ENCODE results near the gene RIMBP2. TPM values are rescaled to one million over a fixed set of nuclear protein-coding genes. Genes with fewer than 3 reads are reported as not detected.

RIMBP2 gene
- total and polyA plus RNA-seq, 2 donors (not counting 1 experiment from before 2014, with no cell fraction given): 0.17 TPM; not detected in 1

GRCh38 chr12:130661059-130661458, 55.0 kb downstream of the RIMBP2 start:
- no peak for TF ChIP-seq EZH2 (IDR thresholded peaks at IDR 0.05; ENCODE audit: low read length, missing control alignments)
- no peak for TF ChIP-seq CTCF (conservative IDR thresholded peaks at IDR 0.05 in 1 of 2, IDR thresholded peaks at IDR 0.05 in 1 of 2; ENCODE audit: low read depth in 1 of 2, low read length in 2 of 2)
- H3K9me3 ChIP-seq (ENCODE audit: control insufficient read depth, insufficient read depth, low read depth, low read length): no peaks in the 10 kb centered on the region
- no peak for DNase-seq (ENCODE audit: low read depth in 2 of 2)

DNA sequence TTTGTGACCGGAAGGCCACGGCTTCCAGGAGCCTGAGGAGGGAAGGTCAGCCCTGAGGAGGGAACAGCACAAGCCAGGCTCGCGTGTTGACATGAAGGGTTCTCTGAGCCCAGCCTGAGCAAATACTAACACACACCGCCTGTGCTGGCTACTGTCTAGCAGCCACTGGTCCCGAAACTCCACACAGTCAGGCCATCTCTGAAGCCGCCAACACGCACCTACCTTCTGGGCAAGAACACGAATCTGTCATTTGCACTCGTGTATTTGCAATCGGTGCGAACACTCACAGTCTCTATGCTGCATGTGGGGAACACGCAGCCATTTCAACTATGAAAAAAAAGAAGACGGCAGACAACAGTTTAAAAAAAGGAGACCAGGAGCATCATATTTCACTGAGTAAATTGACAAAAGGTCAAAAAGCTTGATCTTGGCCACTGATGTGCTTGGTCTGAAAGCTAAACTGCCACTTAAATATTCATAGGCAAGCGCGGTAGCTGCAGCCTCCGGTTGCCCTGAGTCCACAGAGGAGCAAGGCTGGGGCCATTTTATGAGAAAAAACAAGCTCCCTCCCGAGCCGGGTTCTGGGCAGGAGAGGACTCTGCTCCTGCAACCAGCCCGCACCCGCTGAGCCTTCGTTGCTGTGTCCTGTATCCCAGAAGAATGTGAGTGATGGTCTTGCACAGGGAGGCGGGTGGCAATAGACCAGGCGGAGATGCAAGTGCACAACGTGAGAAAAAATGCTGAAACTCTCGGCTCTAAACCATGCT, 57.8 kb downstream of the RIMBP2 start:
- H3K9ac ChIP-seq (ENCODE audit: insufficient read depth, low read length): no peak overlapping the region
- no peak overlapping the region for H3K4me3 ChIP-seq (replicated peaks in 1 of 4; ENCODE audit: control extremely low read depth in 1 of 4, insufficient read depth in 1 of 4, low read depth in 3 of 4, low read length in 4 of 4)
- no peaks in the 10 kb centered on the region for H3K4me1 ChIP-seq (ENCODE audit: control insufficient read depth, extremely low read depth, insufficient read depth, low read length)
- no peak for DNase-seq (ENCODE audit: low read depth in 2 of 2)
- H2AFZ ChIP-seq (ENCODE audit: low read length): no peak overlapping the region
- H3K79me2 ChIP-seq (ENCODE audit: control insufficient read depth, insufficient read depth, low read length): no peaks in the 10 kb centered on the region
- H3K9me3 ChIP-seq (ENCODE audit: control insufficient read depth, insufficient read depth, low read depth, low read length): no peaks in the 10 kb centered on the region
- no peak overlapping the region for H3K4me2 ChIP-seq (ENCODE audit: extremely low read depth, insufficient read depth, low read length)
- H4K20me1 ChIP-seq (ENCODE audit: control insufficient read depth, extremely low read depth, insufficient read depth, low read length): no peaks in the 10 kb centered on the region
- H3K27me3 ChIP-seq (ENCODE audit: control insufficient read depth, insufficient read depth, low read length): no peaks in the 10 kb centered on the region
- no peak overlapping the region for H3K27ac ChIP-seq (ENCODE audit: insufficient read depth, low read length)
- H3K36me3 ChIP-seq (ENCODE audit: control insufficient read depth, insufficient read depth, low read length): no peaks in the 10 kb centered on the region
- no peak for TF ChIP-seq CTCF (conservative IDR thresholded peaks at IDR 0.05 in 1 of 2, IDR thresholded peaks at IDR 0.05 in 1 of 2; ENCODE audit: low read depth in 1 of 2, low read length in 2 of 2)
- no peak for TF ChIP-seq EZH2 (IDR thresholded peaks at IDR 0.05; ENCODE audit: low read length, missing control alignments)

More at GRCh38 chr12:130661059-130661458, 55.0 kb downstream of the RIMBP2 start:
- Histone ChIP-seq H3K4me3 (replicated peaks in 1 of 4; ENCODE audit: control extremely low read depth in 1 of 4, insufficient read depth in 1 of 4, low read depth in 3 of 4, low read length in 4 of 4) (no peak overlapping the region), H3K79me2 (ENCODE audit: control insufficient read depth, insufficient read depth, low read length) (no peaks in the 10 kb centered on the region), H3K9ac (ENCODE audit: insufficient read depth, low read length) (no peak overlapping the region), H2AFZ (ENCODE audit: low read length) (no peak overlapping the region), H3K27me3 (ENCODE audit: control insufficient read depth, insufficient read depth, low read length) (no peaks in the 10 kb centered on the region), H3K36me3 (ENCODE audit: control insufficient read depth, insufficient read depth, low read length) (no peaks in the 10 kb centered on the region), H4K20me1 (ENCODE audit: control insufficient read depth, extremely low read depth, insufficient read depth, low read length) (no peaks in the 10 kb centered on the region), H3K4me2 (ENCODE audit: extremely low read depth, insufficient read depth, low read length) (no peak overlapping the region), H3K27ac (ENCODE audit: insufficient read depth, low read length) (no peak overlapping the region), H3K4me1 (ENCODE audit: control insufficient read depth, extremely low read depth, insufficient read depth, low read length) (no peaks in the 10 kb centered on the region)

DNA sequence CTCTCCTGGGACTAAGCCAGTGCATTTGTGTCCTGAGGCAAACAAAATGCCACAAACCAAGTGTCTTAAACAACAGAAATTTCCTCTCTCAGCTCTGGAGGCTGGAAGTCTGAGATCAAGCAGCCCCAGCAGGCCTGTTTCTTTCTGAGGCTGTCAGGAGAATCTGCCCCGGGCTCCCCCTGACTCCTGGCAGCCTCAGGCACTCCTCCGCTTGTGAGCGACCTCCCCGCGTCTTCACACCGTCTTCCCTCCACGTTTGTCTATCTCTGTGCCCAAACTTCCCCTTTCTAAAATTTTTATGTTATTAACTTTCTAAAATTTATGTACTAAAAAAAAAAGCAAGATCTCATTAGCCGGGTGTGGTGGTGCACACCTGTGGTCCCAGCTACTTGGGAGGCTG, 59.7 kb downstream of the RIMBP2 start:
- no peak overlapping the region for H3K4me2 ChIP-seq (ENCODE audit: extremely low read depth, insufficient read depth, low read length)
- no peaks in the 10 kb centered on the region for H3K9me3 ChIP-seq (ENCODE audit: control insufficient read depth, insufficient read depth, low read depth, low read length)
- no peaks in the 10 kb centered on the region for H3K27me3 ChIP-seq (ENCODE audit: control insufficient read depth, insufficient read depth, low read length)
- no peak overlapping the region for H3K4me3 ChIP-seq (replicated peaks in 1 of 4; ENCODE audit: control extremely low read depth in 1 of 4, insufficient read depth in 1 of 4, low read depth in 3 of 4, low read length in 4 of 4)
- no peaks in the 10 kb centered on the region for H3K79me2 ChIP-seq (ENCODE audit: control insufficient read depth, insufficient read depth, low read length)
- TF ChIP-seq CTCF (conservative IDR thresholded peaks at IDR 0.05 in 1 of 2, IDR thresholded peaks at IDR 0.05 in 1 of 2; ENCODE audit: low read depth in 1 of 2, low read length in 2 of 2) (no peak), EZH2 (IDR thresholded peaks at IDR 0.05; ENCODE audit: low read length, missing control alignments) (no peak)
- DNase-seq (ENCODE audit: low read depth in 2 of 2): no peak
- no peaks in the 10 kb centered on the region for H3K4me1 ChIP-seq (ENCODE audit: control insufficient read depth, extremely low read depth, insufficient read depth, low read length)
- H4K20me1 ChIP-seq (ENCODE audit: control insufficient read depth, extremely low read depth, insufficient read depth, low read length): no peaks in the 10 kb centered on the region
- H3K36me3 ChIP-seq (ENCODE audit: control insufficient read depth, insufficient read depth, low read length): no peaks in the 10 kb centered on the region
- H2AFZ ChIP-seq (ENCODE audit: low read length): no peak overlapping the region
- H3K27ac ChIP-seq (ENCODE audit: insufficient read depth, low read length): no peak overlapping the region
- H3K9ac ChIP-seq (ENCODE audit: insufficient read depth, low read length): no peak overlapping the region

All from fibroblast of lung (primary cell).